ENCODE results near the gene GNAZ.

Gene GNAZ

GRCh38 chr22:23097412-23098229 lies 27.3 kb downstream of the GNAZ start:
- H3K36me3 ChIP-seq (ENCODE audit: control insufficient read depth, insufficient read depth, low read length): no peaks in the 10 kb centered on the region
- no peaks in the 10 kb centered on the region for H3K9me3 ChIP-seq (ENCODE audit: control insufficient read depth, low read length)
- WGBS, 2 experiments (ENCODE audit: insufficient coverage in 2 of 2): 94% methylated on average over 13 to 16 of the region's 16 CpGs
- H3K4me1 ChIP-seq (ENCODE audit: control insufficient read depth, insufficient read depth, low read length, poor library complexity, severe bottlenecking): no peaks in the 10 kb centered on the region
- no peak overlapping the region for H3K4me3 ChIP-seq (ENCODE audit: extremely low read depth, insufficient read depth, low read length, poor library complexity, severe bottlenecking)
- H3K27ac ChIP-seq (ENCODE audit: low read depth, low read length, severe bottlenecking): no peak overlapping the region

- Histone ChIP-seq H3K27ac (ENCODE audit: low read depth, low read length, severe bottlenecking) (no peak overlapping the region), H3K9me3 (ENCODE audit: control insufficient read depth, low read length) (no peaks in the 10 kb centered on the region), H3K36me3 (ENCODE audit: control insufficient read depth, insufficient read depth, low read length) (no peaks in the 10 kb centered on the region), H3K4me1 (ENCODE audit: control insufficient read depth, insufficient read depth, low read length, poor library complexity, severe bottlenecking) (no peaks in the 10 kb centered on the region), H3K4me3 (ENCODE audit: extremely low read depth, insufficient read depth, low read length, poor library complexity, severe bottlenecking) (no peak overlapping the region)
- 90 to 92% methylated on average over 2 to 3 of the region's 5 CpGs for WGBS, 2 experiments (ENCODE audit: insufficient coverage in 2 of 2)
Observed at GRCh38 chr22:23098230-23098705, 27.9 kb downstream of the GNAZ start.

- WGBS, 2 experiments (ENCODE audit: insufficient coverage in 2 of 2): 90% methylated on average over 23 to 24 of the region's 28 CpGs
- H3K27ac ChIP-seq (ENCODE audit: low read depth, low read length, severe bottlenecking): no peak overlapping the region
- no peaks in the 10 kb centered on the region for H3K36me3 ChIP-seq (ENCODE audit: control insufficient read depth, insufficient read depth, low read length)
- H3K4me1 ChIP-seq (ENCODE audit: control insufficient read depth, insufficient read depth, low read length, poor library complexity, severe bottlenecking): no peaks in the 10 kb centered on the region
- no peak overlapping the region for H3K4me3 ChIP-seq (ENCODE audit: extremely low read depth, insufficient read depth, low read length, poor library complexity, severe bottlenecking)
- H3K9me3 ChIP-seq (ENCODE audit: control insufficient read depth, low read length): no peaks in the 10 kb centered on the region
Observed at GRCh38 chr22:23098718-23099530, 28.6 kb downstream of the GNAZ start.

- 88 to 89% methylated on average over 6 of the region's 6 CpGs for WGBS, 2 experiments (ENCODE audit: insufficient coverage in 2 of 2)
- Histone ChIP-seq H3K9me3 (ENCODE audit: control insufficient read depth, low read length) (no peaks in the 10 kb centered on the region), H3K27ac (ENCODE audit: low read depth, low read length, severe bottlenecking) (no peak overlapping the region), H3K36me3 (ENCODE audit: control insufficient read depth, insufficient read depth, low read length) (no peaks in the 10 kb centered on the region), H3K4me1 (ENCODE audit: control insufficient read depth, insufficient read depth, low read length, poor library complexity, severe bottlenecking) (no peaks in the 10 kb centered on the region), H3K4me3 (ENCODE audit: extremely low read depth, insufficient read depth, low read length, poor library complexity, severe bottlenecking) (no peak overlapping the region)
Observed at GRCh38 chr22:23099531-23099804, 29.1 kb downstream of the GNAZ start.

- WGBS, 2 experiments (ENCODE audit: insufficient coverage in 2 of 2): 85 to 98% methylated on average over 6 to 7 of the region's 7 CpGs
- no peaks in the 10 kb centered on the region for H3K9me3 ChIP-seq (ENCODE audit: control insufficient read depth, low read length)
- no peak overlapping the region for H3K27ac ChIP-seq (ENCODE audit: low read depth, low read length, severe bottlenecking)
- H3K36me3 ChIP-seq (ENCODE audit: control insufficient read depth, insufficient read depth, low read length): no peaks in the 10 kb centered on the region
- H3K4me1 ChIP-seq (ENCODE audit: control insufficient read depth, insufficient read depth, low read length, poor library complexity, severe bottlenecking): no peaks in the 10 kb centered on the region
- no peak overlapping the region for H3K4me3 ChIP-seq (ENCODE audit: extremely low read depth, insufficient read depth, low read length, poor library complexity, severe bottlenecking)
Observed at GRCh38 chr22:23100124-23100801, 29.9 kb downstream of the GNAZ start.

- 88 to 92% methylated on average over 3 of the region's 3 CpGs for WGBS, 2 experiments (ENCODE audit: insufficient coverage in 2 of 2)
- no peaks in the 10 kb centered on the region for H3K36me3 ChIP-seq (ENCODE audit: control insufficient read depth, insufficient read depth, low read length)
Observed at GRCh38 chr22:23101524-23101923, 31.2 kb downstream of the GNAZ start.

GRCh38 chr22:23102002-23102655 lies 31.8 kb downstream of the GNAZ start:
- Histone ChIP-seq H3K36me3 (ENCODE audit: control insufficient read depth, insufficient read depth, low read length) (no peaks in the 10 kb centered on the region), H3K4me1 (ENCODE audit: control insufficient read depth, insufficient read depth, low read length, poor library complexity, severe bottlenecking) (no peaks in the 10 kb centered on the region), H3K9me3 (ENCODE audit: control insufficient read depth, low read length) (no peaks in the 10 kb centered on the region), H3K4me3 (ENCODE audit: extremely low read depth, insufficient read depth, low read length, poor library complexity, severe bottlenecking) (no peak overlapping the region), H3K27ac (ENCODE audit: low read depth, low read length, severe bottlenecking) (no peak overlapping the region)
- 74 to 94% methylated on average over 3 to 10 of the region's 10 CpGs for WGBS, 2 experiments (ENCODE audit: insufficient coverage in 2 of 2)

More at GRCh38 chr22:23101524-23101923, 31.2 kb downstream of the GNAZ start:
- Histone ChIP-seq H3K27ac (ENCODE audit: low read depth, low read length, severe bottlenecking) (no peak overlapping the region), H3K4me1 (ENCODE audit: control insufficient read depth, insufficient read depth, low read length, poor library complexity, severe bottlenecking) (no peaks in the 10 kb centered on the region), H3K4me3 (ENCODE audit: extremely low read depth, insufficient read depth, low read length, poor library complexity, severe bottlenecking) (no peak overlapping the region), H3K9me3 (ENCODE audit: control insufficient read depth, low read length) (no peaks in the 10 kb centered on the region)

GRCh38 chr22:23102776-23103175 lies 32.5 kb downstream of the GNAZ start:
- H3K36me3 ChIP-seq (ENCODE audit: control insufficient read depth, insufficient read depth, low read length): no peaks in the 10 kb centered on the region
- H3K27ac ChIP-seq (ENCODE audit: low read depth, low read length, severe bottlenecking): no peak overlapping the region
- WGBS, 2 experiments (ENCODE audit: insufficient coverage in 2 of 2): 83 to 93% methylated on average over 3 of the region's 3 CpGs
- no peak overlapping the region for H3K4me3 ChIP-seq (ENCODE audit: extremely low read depth, insufficient read depth, low read length, poor library complexity, severe bottlenecking)
- no peaks in the 10 kb centered on the region for H3K9me3 ChIP-seq (ENCODE audit: control insufficient read depth, low read length)
- no peaks in the 10 kb centered on the region for H3K4me1 ChIP-seq (ENCODE audit: control insufficient read depth, insufficient read depth, low read length, poor library complexity, severe bottlenecking)

GRCh38 chr22:23103199-23103954 lies 33.1 kb downstream of the GNAZ start:
- Histone ChIP-seq H3K27ac (ENCODE audit: low read depth, low read length, severe bottlenecking) (no peak overlapping the region), H3K9me3 (ENCODE audit: control insufficient read depth, low read length) (no peaks in the 10 kb centered on the region), H3K4me1 (ENCODE audit: control insufficient read depth, insufficient read depth, low read length, poor library complexity, severe bottlenecking) (no peaks in the 10 kb centered on the region), H3K4me3 (ENCODE audit: extremely low read depth, insufficient read depth, low read length, poor library complexity, severe bottlenecking) (no peak overlapping the region), H3K36me3 (ENCODE audit: control insufficient read depth, insufficient read depth, low read length) (no peaks in the 10 kb centered on the region)
- WGBS, 2 experiments (ENCODE audit: insufficient coverage in 2 of 2): 84 to 89% methylated on average over 11 to 13 of the region's 13 CpGs
